ENCODE results near the gene MFAP1. TPM values are rescaled to one million over a fixed set of nuclear protein-coding genes. Genes with fewer than 3 reads are reported as not detected.
A peak's percentile ranks its signal among the peaks of the same experiment; 100 is the strongest.

MFAP1 gene
- total and polyA plus RNA-seq, 7 donors, result 17.2 to 31.4 (median 20.9) TPM

DNA sequence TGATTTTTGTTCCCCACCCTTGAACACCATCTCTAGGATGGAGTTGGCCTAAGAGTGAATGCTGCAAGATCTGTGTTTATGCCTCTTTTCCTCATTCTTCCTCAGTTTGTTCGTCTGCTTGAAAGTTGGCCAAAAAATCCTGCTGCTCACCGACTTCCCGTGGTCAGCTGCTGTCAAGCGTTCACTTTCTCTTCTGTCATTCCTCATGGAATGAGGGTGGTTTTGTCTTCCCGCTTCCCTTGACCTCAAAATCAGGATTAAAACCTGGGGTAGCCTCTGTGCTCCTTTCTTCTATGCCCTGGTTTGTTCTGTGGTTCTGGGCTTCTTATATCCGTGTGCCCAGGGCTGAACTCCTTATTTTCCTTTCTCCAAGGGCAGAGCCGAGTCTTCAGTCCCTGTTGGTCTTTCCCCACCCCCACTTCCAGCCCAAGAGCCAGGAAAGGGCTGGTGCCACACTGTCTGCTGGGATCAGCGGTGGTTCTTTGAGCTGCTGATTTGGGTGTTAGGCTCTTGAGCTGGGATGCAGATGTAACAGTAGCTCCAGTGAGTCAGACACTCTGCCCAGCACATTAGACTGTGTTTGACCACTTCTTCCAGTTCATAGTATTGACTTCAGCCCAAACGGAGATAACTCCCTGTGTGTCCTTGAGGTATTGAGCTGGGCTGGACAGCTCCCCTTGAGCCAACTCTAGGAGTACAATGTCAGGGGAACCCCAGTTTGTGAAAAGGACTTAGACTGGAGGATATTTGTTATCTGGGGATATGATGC, 30.0 kb downstream of the MFAP1 start:
- no peaks in the 10 kb centered on the region for H3K27me3 ChIP-seq (ENCODE audit: insufficient read depth in 3 of 3, low read length in 2 of 3)
- DNase-seq, result peak in 1 of 2 donors; percentile 53
- H3K36me3 ChIP-seq (ENCODE audit: insufficient read depth in 1 of 2, low read depth in 1 of 2), result peaks cover 3 to 55% of the 10 kb centered on the region in 2 donors
- TF ChIP-seq, protein P1, sequence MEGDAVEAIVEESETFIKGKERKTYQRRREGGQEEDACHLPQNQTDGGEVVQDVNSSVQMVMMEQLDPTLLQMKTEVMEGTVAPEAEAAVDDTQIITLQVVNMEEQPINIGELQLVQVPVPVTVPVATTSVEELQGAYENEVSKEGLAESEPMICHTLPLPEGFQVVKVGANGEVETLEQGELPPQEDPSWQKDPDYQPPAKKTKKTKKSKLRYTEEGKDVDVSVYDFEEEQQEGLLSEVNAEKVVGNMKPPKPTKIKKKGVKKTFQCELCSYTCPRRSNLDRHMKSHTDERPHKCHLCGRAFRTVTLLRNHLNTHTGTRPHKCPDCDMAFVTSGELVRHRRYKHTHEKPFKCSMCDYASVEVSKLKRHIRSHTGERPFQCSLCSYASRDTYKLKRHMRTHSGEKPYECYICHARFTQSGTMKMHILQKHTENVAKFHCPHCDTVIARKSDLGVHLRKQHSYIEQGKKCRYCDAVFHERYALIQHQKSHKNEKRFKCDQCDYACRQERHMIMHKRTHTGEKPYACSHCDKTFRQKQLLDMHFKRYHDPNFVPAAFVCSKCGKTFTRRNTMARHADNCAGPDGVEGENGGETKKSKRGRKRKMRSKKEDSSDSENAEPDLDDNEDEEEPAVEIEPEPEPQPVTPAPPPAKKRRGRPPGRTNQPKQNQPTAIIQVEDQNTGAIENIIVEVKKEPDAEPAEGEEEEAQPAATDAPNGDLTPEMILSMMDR (IDR thresholded peaks at IDR 0.05), result no peak
- ATAC-seq, result peak; percentile 8 to 43 (median 22)
- H3K4me3 ChIP-seq, result peak overlapping the region; percentile 90
- WGBS, 3 donors, result 54 to 61% (median 57%) methylated on average over 9 of the region's 9 CpGs
- H3K27ac ChIP-seq, result peak overlapping the region; percentile 99
- peaks cover 44% of the 10 kb centered on the region for H3K4me1 ChIP-seq
- H3K9me3 ChIP-seq, result no peaks in the 10 kb centered on the region
- intact Hi-C loops (cut with DNase I), result no loop called here

DNA sequence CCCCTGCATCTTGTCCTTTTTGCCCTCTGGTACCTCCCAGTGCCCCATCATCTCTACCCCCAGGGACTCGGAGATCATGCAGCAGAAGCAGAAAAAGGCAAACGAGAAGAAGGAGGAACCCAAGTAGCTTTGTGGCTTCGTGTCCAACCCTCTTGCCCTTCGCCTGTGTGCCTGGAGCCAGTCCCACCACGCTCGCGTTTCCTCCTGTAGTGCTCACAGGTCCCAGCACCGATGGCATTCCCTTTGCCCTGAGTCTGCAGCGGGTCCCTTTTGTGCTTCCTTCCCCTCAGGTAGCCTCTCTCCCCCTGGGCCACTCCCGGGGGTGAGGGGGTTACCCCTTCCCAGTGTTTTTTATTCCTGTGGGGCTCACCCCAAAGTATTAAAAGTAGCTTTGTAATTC, 30.8 kb downstream of the MFAP1 start:
- intact Hi-C loops (cut with DNase I), result no loop called here
- Histone ChIP-seq H3K4me1 (peaks cover 44% of the 10 kb centered on the region), H3K4me3 (peak overlapping the region; percentile 90), H3K9me3 (no peaks in the 10 kb centered on the region), H3K27me3 (ENCODE audit: insufficient read depth in 3 of 3, low read length in 2 of 3) (no peaks in the 10 kb centered on the region), H3K27ac (peak overlapping the region; percentile 99), H3K36me3 (ENCODE audit: insufficient read depth in 1 of 2, low read depth in 1 of 2) (peaks cover 3 to 47% of the 10 kb centered on the region in 2 donors)
- DNase-seq, result peak in 1 of 2 donors; percentile 22
- no peak for ATAC-seq
- TF ChIP-seq, protein P1 (IDR thresholded peaks at IDR 0.05), result no peak
- WGBS, 3 donors, result 51 to 69% (median 62%) methylated on average over 10 of the region's 10 CpGs

DNA sequence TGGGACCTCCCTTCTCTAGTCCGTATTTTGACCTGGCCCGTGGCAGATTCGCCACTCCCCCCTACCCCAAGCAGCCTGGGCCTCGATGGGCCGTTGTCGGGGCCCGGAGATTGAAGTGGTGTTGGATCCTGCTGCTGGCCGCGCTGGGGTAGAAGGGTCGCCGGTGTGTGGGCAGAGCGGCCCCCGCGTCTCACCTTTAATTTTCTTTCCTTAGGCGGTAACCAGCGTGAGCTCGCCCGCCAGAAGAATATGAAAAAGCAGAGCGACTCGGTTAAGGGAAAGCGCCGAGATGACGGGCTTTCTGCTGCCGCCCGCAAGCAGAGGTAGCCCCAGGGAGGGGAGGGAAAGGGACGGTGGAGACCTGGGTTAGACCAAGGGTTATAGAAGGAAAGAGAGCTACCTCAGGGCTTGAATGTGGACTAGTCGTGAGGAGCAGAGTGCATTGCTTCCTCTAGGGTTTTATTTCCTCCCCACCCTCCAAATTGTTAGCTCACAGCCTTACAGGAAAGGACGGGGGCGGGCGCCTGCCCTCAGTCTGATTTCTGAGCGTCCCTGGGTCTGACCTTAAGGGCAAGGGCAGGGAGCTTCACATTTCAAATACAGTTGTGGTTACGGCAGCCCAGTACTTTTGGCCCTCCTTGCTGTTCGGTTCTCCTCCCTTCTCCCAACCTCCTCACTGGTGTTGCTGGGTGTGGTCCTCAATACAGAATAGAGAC, 31.6 kb downstream of the MFAP1 start:
- H3K4me1 ChIP-seq, result peaks cover 43% of the 10 kb centered on the region
- H3K4me3 ChIP-seq, result peak overlapping the region; percentile 90
- H3K9me3 ChIP-seq, result no peaks in the 10 kb centered on the region
- intact Hi-C loops (cut with DNase I), result no loop called here
- peak; percentile 54 to 62 for DNase-seq
- no peaks in the 10 kb centered on the region for H3K27me3 ChIP-seq (ENCODE audit: insufficient read depth in 3 of 3, low read length in 2 of 3)
- H3K27ac ChIP-seq, result peak overlapping the region; percentile 99
- TF ChIP-seq, protein P1 (IDR thresholded peaks at IDR 0.05), result peak; percentile 20
- 0 to 1% (median 0%) methylated on average over 33 of the region's 33 CpGs for WGBS, 3 donors
- H3K36me3 ChIP-seq (ENCODE audit: insufficient read depth in 1 of 2, low read depth in 1 of 2), result peaks cover 3 to 46% of the 10 kb centered on the region in 2 donors
- peak; percentile 15 to 39 (median 32) for ATAC-seq

DNA sequence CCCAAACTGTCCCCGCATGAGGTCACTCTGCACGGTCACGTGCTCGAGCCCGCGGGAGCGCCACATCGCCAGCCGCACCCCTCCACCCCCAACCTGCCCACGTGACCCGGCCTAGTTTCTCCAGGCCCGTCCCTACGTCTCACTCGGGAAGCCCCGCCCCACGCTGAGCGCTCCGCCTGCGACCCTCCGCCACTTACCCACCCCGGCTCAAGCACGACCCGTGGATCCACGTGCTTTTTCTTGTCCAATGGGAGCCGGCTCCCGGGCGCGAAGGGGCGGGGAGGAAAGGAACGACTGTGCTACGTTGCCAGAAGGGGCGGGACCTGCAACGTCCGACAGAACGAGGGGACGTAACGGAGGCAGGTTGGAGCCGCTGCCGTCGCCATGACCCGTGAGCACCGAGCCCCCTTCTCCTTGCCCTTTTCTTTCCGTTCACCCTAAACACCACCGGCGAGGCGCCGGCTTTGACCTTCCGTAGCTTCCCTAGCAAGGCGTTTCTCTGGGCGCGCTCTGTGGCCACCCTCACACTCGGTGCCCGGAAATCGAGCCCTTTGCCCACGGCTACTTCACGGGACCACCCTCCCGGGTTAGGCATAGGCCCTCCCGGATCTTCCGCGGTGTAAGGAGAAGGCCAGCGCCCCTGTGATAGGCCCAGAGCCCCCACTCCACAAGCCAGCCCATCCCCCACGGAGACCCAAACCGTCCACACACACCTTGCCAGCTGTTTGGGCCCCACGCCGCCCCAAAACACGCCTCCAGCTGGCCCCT, 32.3 kb downstream of the MFAP1 start, which contains the start of gene SERF2:
Gene SERF2 (plus strand): TSS at position 328 of the 768 bp plus-strand sequence. CDS start 57 bp downstream, at position 385.
- intact Hi-C loops (cut with DNase I), result no loop called here
- peaks cover 38% of the 10 kb centered on the region for H3K4me1 ChIP-seq
- 0 to 1% (median 0%) methylated on average over 60 to 66 of the region's 66 CpGs for WGBS, 3 donors
- TF ChIP-seq, protein P1 (IDR thresholded peaks at IDR 0.05), result no peak
- ATAC-seq (peak; percentile 92 to 96 (median 94)), DNase-seq (peak; percentile 100)
- H3K36me3 ChIP-seq (ENCODE audit: insufficient read depth in 1 of 2, low read depth in 1 of 2), result peaks cover 3 to 41% of the 10 kb centered on the region in 2 donors
- no peaks in the 10 kb centered on the region for H3K9me3 ChIP-seq
- peak within 1 kb of the TSS; percentile 99 for H3K27ac ChIP-seq
- no peaks in the 10 kb centered on the region for H3K27me3 ChIP-seq (ENCODE audit: insufficient read depth in 3 of 3, low read length in 2 of 3)
- peak within 1 kb of the TSS; percentile 90 for H3K4me3 ChIP-seq

Data from psoas muscle (tissue), 8 donors.